Measurements from ENCODE around the gene TMEM178A.
"Not testable (repeated sequence)": the region's sequence is repeated elsewhere in the genome, so short reads cannot be mapped to it uniquely, and the experiment has no call there.

TMEM178A gene

DNA sequence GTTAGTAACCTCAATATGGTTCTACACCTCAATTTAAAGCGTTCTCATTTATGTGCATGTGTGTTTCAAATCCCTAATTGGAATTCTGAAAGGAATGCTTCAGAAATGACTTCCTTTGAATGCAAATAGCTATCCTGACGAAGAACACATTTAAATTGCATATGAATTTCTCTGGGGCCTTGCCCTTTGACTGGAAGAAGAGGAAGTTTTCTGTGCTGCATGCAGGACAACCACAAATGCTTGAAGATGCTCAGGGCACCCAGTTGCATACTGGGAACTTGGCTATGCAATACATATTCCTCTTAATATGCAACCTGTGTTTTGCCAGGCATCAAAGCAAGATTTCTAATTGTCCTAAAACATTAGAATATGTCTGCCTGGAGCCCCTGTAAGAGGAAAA, 55.3 kb downstream of the TMEM178A start:
- Histone ChIP-seq H3K27me3 (replicated peaks; ENCODE audit: control insufficient read depth, insufficient read depth, low read length, poor library complexity, severe bottlenecking) (no peaks in the 10 kb centered on the region), H3K9me3 (ENCODE audit: control insufficient read depth, low read length) (no peaks in the 10 kb centered on the region), H3K4me3 (ENCODE audit: insufficient read depth, low read depth, low read length, poor library complexity, severe bottlenecking) (no peak overlapping the region), H3K4me1 (ENCODE audit: control insufficient read depth, insufficient read depth, low read length, poor library complexity, severe bottlenecking) (no peaks in the 10 kb centered on the region), H3K27ac (ENCODE audit: insufficient read depth, low read length, poor library complexity, severe bottlenecking) (no peak overlapping the region), H3K36me3 (ENCODE audit: control insufficient read depth, insufficient read depth, low read length) (no peaks in the 10 kb centered on the region)
- no peak for DNase-seq

DNA sequence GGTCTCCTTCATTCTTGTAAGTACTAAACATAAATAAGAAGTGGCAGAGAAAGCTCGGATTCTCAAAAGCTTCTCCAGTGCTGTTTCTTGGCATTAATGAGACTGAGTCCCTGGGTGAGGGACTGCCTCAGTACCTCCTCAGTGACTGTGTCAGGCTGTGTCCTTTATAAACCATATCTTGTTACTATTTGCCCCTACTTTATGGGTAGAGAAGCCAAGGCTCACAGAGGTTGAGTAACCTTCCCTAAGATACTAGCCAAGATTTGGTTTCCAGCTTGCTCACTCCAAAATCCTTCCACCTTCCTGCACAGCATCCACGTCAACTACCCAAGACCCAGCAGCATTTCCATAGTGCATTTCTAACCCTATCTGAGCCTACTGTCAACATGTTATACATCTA, 57.8 kb downstream of the TMEM178A start:
- Histone ChIP-seq H3K4me1 (ENCODE audit: control insufficient read depth, insufficient read depth, low read length, poor library complexity, severe bottlenecking) (no peaks in the 10 kb centered on the region), H3K4me3 (ENCODE audit: insufficient read depth, low read depth, low read length, poor library complexity, severe bottlenecking) (no peak overlapping the region), H3K27ac (ENCODE audit: insufficient read depth, low read length, poor library complexity, severe bottlenecking) (no peak overlapping the region), H3K9me3 (ENCODE audit: control insufficient read depth, low read length) (no peaks in the 10 kb centered on the region), H3K36me3 (ENCODE audit: control insufficient read depth, insufficient read depth, low read length) (no peaks in the 10 kb centered on the region), H3K27me3 (replicated peaks; ENCODE audit: control insufficient read depth, insufficient read depth, low read length, poor library complexity, severe bottlenecking) (no peaks in the 10 kb centered on the region)
- DNase-seq = no peak

DNA sequence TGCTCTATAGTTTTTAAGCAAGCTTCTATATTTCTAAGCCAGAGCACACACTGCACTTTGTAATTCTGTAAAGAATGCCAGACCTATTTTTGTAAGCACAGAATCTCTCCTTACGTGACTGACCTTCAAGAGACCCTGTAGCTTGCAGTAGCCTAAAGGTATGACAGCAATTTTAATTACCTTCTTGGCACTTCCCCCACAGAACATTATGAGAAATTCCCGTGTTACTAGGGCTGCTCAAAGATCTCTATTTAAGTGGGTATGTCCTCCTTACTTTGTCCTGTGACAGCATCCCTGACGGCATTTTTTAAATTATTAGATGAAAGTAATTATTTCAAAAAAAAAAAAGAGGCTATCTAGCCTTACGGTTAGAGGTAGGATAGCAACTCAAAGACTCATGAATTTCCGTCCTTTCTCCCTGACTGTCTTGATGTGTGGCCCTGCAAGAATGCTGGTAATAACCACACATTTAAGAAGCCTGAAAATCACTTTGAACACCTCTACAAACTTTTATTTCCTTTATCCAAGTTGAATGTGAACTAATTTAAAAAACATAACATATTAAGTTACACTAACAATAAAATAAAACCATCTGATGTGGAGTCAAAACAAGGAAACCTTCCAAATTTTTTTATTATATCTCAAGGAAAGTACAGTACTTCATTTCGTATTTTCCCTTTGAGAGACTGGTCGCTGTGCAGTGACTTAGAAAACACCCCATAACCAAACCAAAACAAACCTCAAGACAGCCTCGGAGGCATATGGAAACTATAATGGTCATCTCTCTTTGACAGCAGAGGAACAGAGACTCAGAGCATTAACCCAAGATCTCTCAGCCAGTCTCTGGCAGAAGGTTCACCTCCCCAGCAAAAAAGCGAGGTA, 58.5 kb downstream of the TMEM178A start:
- H3K4me1 ChIP-seq (ENCODE audit: control insufficient read depth, insufficient read depth, low read length, poor library complexity, severe bottlenecking) = no peaks in the 10 kb centered on the region
- H3K9me3 ChIP-seq (ENCODE audit: control insufficient read depth, low read length) = no peaks in the 10 kb centered on the region
- no peak for DNase-seq
- H3K4me3 ChIP-seq (ENCODE audit: insufficient read depth, low read depth, low read length, poor library complexity, severe bottlenecking) = no peak overlapping the region
- H3K27me3 ChIP-seq (replicated peaks; ENCODE audit: control insufficient read depth, insufficient read depth, low read length, poor library complexity, severe bottlenecking) = no peaks in the 10 kb centered on the region
- H3K36me3 ChIP-seq (ENCODE audit: control insufficient read depth, insufficient read depth, low read length) = no peaks in the 10 kb centered on the region
- H3K27ac ChIP-seq (ENCODE audit: insufficient read depth, low read length, poor library complexity, severe bottlenecking) = no peak overlapping the region

DNA sequence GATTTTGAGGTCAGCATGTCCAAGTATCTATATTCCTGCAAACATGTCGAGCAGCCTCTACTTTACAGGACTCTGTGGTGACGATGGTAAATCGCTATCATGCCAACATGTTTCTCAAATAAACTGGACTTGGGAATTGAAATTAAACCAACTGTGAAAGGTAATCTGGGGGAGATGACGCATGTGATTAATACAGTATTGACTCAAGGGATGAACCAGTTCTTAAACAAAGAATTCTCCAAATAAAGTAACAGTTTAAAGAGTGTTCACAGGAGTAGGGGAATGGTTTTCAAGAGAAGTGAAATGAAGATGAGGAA, 59.1 kb downstream of the TMEM178A start:
- Histone ChIP-seq H3K4me1 (ENCODE audit: control insufficient read depth, insufficient read depth, low read length, poor library complexity, severe bottlenecking) (no peaks in the 10 kb centered on the region), H3K4me3 (ENCODE audit: insufficient read depth, low read depth, low read length, poor library complexity, severe bottlenecking) (no peak overlapping the region)
- no peak for DNase-seq

DNA sequence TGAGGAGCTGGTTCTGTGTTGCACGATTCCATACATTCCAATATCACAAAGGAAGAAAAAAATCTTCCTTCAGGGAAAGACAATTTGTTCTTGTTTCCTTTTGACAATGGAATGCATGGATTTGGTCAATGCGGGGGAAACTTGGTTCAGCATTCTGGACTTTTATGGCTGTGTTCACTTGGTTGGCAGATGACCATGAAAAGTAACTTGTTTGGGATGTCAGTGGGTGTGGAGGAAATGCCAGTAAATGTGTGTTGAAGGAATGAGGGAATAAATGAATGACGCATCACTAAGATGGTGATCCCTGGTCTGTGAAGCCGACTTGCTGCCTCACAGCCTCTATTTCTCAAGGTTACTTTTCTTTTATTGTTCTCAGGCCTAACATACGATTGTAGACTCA, 59.7 kb downstream of the TMEM178A start:
- no peak for DNase-seq
- H3K4me3 ChIP-seq (ENCODE audit: insufficient read depth, low read depth, low read length, poor library complexity, severe bottlenecking) = no peak overlapping the region
- H3K9me3 ChIP-seq (ENCODE audit: control insufficient read depth, low read length) = no peaks in the 10 kb centered on the region
- H3K27me3 ChIP-seq (replicated peaks; ENCODE audit: control insufficient read depth, insufficient read depth, low read length, poor library complexity, severe bottlenecking) = no peaks in the 10 kb centered on the region
- no peaks in the 10 kb centered on the region for H3K36me3 ChIP-seq (ENCODE audit: control insufficient read depth, insufficient read depth, low read length)
- H3K27ac ChIP-seq (ENCODE audit: insufficient read depth, low read length, poor library complexity, severe bottlenecking) = no peak overlapping the region
- H3K4me1 ChIP-seq (ENCODE audit: control insufficient read depth, insufficient read depth, low read length, poor library complexity, severe bottlenecking) = no peaks in the 10 kb centered on the region

More for the DNA sequence above, 59.1 kb downstream of the TMEM178A start:
- H3K36me3 ChIP-seq (ENCODE audit: control insufficient read depth, insufficient read depth, low read length) = no peaks in the 10 kb centered on the region
- no peaks in the 10 kb centered on the region for H3K27me3 ChIP-seq (replicated peaks; ENCODE audit: control insufficient read depth, insufficient read depth, low read length, poor library complexity, severe bottlenecking)
- H3K9me3 ChIP-seq (ENCODE audit: control insufficient read depth, low read length) = no peaks in the 10 kb centered on the region
- H3K27ac ChIP-seq (ENCODE audit: insufficient read depth, low read length, poor library complexity, severe bottlenecking) = no peak overlapping the region

DNA sequence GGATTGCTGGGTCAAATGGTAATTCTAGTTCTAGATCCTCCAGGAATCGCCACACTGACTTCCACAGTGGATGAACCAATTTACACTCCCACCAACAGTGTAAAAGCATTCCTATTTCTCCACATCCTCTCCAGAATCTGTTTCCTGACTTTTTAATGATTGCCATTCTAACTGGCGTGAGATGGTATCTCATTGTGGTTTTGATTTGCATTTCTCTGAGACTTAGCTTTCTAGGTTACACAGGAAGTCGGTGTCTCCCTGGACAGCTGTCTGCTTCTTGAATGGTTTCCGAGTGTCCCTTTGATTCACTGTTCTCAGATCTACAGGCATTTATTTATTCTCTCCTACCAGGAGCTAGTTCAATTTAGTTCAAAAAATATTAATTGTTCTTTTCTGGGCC, 62.4 kb downstream of the TMEM178A start:
- not testable (repeated sequence) for H3K4me1 ChIP-seq (ENCODE audit: control insufficient read depth, insufficient read depth, low read length, poor library complexity, severe bottlenecking); H3K9me3 ChIP-seq (ENCODE audit: control insufficient read depth, low read length); H3K4me3 ChIP-seq (ENCODE audit: insufficient read depth, low read depth, low read length, poor library complexity, severe bottlenecking); H3K27me3 ChIP-seq (replicated peaks; ENCODE audit: control insufficient read depth, insufficient read depth, low read length, poor library complexity, severe bottlenecking); H3K27ac ChIP-seq (ENCODE audit: insufficient read depth, low read length, poor library complexity, severe bottlenecking); H3K36me3 ChIP-seq (ENCODE audit: control insufficient read depth, insufficient read depth, low read length); DNase-seq

DNA sequence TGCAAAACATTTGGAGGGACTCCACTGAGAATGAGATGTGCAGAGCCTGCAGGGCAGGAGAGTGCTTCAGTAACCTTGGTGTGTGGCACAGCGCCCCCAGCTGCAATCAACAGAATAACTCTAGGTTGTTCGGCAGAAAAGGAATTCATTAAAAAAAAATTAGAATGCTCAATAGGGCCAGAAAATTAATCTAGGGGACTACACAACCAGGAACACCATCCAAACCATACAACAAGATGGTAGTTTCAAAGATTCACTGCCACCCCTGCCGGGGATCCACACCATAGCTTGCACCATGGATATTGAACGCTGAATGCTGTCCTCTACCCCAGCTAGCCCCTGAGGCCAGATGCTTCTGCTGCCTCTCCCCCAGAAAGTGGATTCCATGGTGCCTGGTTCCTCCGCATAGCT, 63.2 kb downstream of the TMEM178A start:
- H3K4me1 ChIP-seq (ENCODE audit: control insufficient read depth, insufficient read depth, low read length, poor library complexity, severe bottlenecking) = no peaks in the 10 kb centered on the region
- no peak overlapping the region for H3K27ac ChIP-seq (ENCODE audit: insufficient read depth, low read length, poor library complexity, severe bottlenecking)
- DNase-seq = no peak
- H3K9me3 ChIP-seq (ENCODE audit: control insufficient read depth, low read length) = no peaks in the 10 kb centered on the region
- H3K27me3 ChIP-seq (replicated peaks; ENCODE audit: control insufficient read depth, insufficient read depth, low read length, poor library complexity, severe bottlenecking) = no peaks in the 10 kb centered on the region
- H3K36me3 ChIP-seq (ENCODE audit: control insufficient read depth, insufficient read depth, low read length) = no peaks in the 10 kb centered on the region
- no peak overlapping the region for H3K4me3 ChIP-seq (ENCODE audit: insufficient read depth, low read depth, low read length, poor library complexity, severe bottlenecking)

DNA sequence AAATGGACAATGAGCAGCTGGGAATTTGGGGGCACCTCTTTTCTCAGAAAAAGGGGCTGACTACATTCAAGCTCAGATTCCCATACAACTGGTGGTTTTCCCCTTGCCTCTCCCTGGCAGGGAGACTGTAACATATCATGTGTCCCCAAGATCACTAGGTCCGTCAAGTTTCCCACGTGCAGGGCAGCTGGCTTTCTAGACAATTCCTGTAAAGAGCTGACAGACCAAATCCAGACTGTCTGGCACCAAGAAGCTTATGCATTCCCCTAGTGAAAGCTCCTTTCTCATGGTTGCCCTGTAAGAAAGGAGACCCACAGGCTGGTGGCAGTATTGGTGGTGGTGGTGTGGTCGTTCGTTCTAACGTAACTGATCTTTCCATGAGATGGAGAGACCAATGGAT, 64.6 kb downstream of the TMEM178A start:
- no peak for DNase-seq
- Histone ChIP-seq H3K4me1 (ENCODE audit: control insufficient read depth, insufficient read depth, low read length, poor library complexity, severe bottlenecking) (no peaks in the 10 kb centered on the region), H3K27ac (ENCODE audit: insufficient read depth, low read length, poor library complexity, severe bottlenecking) (no peak overlapping the region), H3K9me3 (ENCODE audit: control insufficient read depth, low read length) (no peaks in the 10 kb centered on the region), H3K27me3 (replicated peaks; ENCODE audit: control insufficient read depth, insufficient read depth, low read length, poor library complexity, severe bottlenecking) (no peaks in the 10 kb centered on the region), H3K4me3 (ENCODE audit: insufficient read depth, low read depth, low read length, poor library complexity, severe bottlenecking) (no peak overlapping the region), H3K36me3 (ENCODE audit: control insufficient read depth, insufficient read depth, low read length) (no peaks in the 10 kb centered on the region)

DNA sequence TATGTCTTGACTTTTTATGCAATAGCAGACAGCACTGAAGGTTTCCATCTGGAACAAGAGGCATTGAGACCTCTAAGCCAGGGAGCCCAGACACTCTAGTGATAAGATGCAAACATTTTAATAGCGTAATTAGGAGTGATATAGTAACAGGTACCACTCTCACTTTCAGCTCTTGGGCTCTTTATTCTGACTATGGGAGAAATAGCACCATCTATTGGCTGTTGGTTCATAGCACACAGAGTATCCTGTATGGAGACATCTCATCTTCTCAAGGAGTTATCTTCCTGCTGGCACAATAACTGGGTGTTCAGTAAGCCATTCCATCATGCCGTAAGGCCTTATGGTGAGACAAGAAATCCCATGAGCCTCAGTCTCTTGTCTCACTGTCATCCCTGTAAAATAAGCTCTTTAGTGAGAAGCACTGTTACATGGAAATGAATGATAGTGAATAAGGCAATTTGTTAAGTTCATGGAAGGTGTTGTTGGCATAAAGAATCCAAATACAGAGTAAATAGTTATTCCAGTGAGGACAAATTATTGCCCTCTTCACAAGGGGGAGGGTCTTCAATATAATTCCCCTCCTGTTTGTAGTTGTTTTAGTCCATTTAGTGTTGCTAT, 65.1 kb downstream of the TMEM178A start:
- no peak for DNase-seq
- no peaks in the 10 kb centered on the region for H3K36me3 ChIP-seq (ENCODE audit: control insufficient read depth, insufficient read depth, low read length)

DNA sequence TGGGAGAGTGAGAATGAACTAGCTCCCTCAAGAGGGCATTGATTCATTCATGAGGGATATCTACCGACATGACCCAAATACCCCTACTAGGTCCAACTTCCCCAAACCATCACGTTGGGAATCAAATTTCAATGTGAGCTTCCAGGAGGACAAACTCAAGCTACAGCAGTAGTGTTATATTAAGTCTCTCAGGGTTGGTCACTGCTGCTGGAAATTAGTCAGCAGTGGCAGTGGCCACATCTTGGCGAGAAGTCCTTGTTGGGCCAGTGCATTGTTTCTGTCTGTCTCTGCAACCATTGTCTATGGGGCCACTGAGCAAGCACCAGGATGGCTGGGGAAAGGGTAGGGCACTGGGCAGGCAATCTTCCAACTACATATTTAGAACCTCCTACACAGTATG, 65.8 kb downstream of the TMEM178A start:
- Histone ChIP-seq H3K27ac (ENCODE audit: insufficient read depth, low read length, poor library complexity, severe bottlenecking) (no peak overlapping the region), H3K4me1 (ENCODE audit: control insufficient read depth, insufficient read depth, low read length, poor library complexity, severe bottlenecking) (no peaks in the 10 kb centered on the region), H3K9me3 (ENCODE audit: control insufficient read depth, low read length) (no peaks in the 10 kb centered on the region), H3K4me3 (ENCODE audit: insufficient read depth, low read depth, low read length, poor library complexity, severe bottlenecking) (no peak overlapping the region), H3K36me3 (ENCODE audit: control insufficient read depth, insufficient read depth, low read length) (peaks cover 2% of the 10 kb centered on the region), H3K27me3 (replicated peaks; ENCODE audit: control insufficient read depth, insufficient read depth, low read length, poor library complexity, severe bottlenecking) (no peaks in the 10 kb centered on the region)
- no peak for DNase-seq

More for the DNA sequence above, 65.1 kb downstream of the TMEM178A start:
- Histone ChIP-seq H3K4me1 (ENCODE audit: control insufficient read depth, insufficient read depth, low read length, poor library complexity, severe bottlenecking) (no peaks in the 10 kb centered on the region), H3K27ac (ENCODE audit: insufficient read depth, low read length, poor library complexity, severe bottlenecking) (no peak overlapping the region), H3K9me3 (ENCODE audit: control insufficient read depth, low read length) (no peaks in the 10 kb centered on the region), H3K4me3 (ENCODE audit: insufficient read depth, low read depth, low read length, poor library complexity, severe bottlenecking) (no peak overlapping the region), H3K27me3 (replicated peaks; ENCODE audit: control insufficient read depth, insufficient read depth, low read length, poor library complexity, severe bottlenecking) (no peaks in the 10 kb centered on the region)

Data from effector memory CD4-positive, alpha-beta T cell (primary cell).